Breast epithelium (tissue), 3 donors: ENCODE results near the gene ZMYND11.

Experiments
- POLR2A ChIP-seq: fragments of 450-650 bp; IDR thresholded peaks from one replicate; pipeline ENCODE4 v1.6.1; 2016; ENCODE audit warnings: antibody characterized with exemption, mild to moderate bottlenecking, moderate library complexity
- POLR2AphosphoS5 ChIP-seq, 3 donors: sonication (generic); formaldehyde crosslinking; IDR thresholded peaks; one replicate each; pipeline ENCODE4 v1.6.1; 2017; ENCODE audit warnings: antibody characterized with exemption in 3 of 3
- TF ChIP-seq, protein P1 (sequence below), 3 donors: fragments of 450-650 bp; IDR thresholded peaks; one replicate each; pipeline ENCODE4 v1.5.1; 2016 to 2017; ENCODE audit warnings: antibody characterized with exemption in 3 of 3, mild to moderate bottlenecking in 3 of 3, moderate library complexity in 3 of 3

DNA sequence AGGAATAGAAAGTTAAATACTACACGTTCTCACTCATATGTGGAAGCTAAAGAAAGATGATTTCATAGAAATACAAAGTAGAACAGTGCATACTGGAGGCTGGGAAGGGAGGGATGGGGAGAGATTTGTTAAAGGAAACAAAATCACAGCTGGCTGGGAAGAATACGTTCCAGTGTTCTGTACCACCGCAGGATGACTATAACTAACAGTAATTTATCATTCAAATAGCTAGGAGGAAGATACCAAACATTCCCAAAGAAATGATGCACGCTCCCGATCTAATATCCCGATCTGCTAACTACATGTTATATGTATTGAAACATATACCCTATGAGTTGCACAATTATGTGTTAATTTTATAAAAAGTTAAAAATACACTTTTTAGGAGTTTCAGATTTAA lies 162.3 kb downstream of the ZMYND11 start:
- TF ChIP-seq POLR2A (no peak), POLR2AphosphoS5 (IDR thresholded peaks at IDR 0.05) (no peak)
- TF ChIP-seq, protein P1, sequence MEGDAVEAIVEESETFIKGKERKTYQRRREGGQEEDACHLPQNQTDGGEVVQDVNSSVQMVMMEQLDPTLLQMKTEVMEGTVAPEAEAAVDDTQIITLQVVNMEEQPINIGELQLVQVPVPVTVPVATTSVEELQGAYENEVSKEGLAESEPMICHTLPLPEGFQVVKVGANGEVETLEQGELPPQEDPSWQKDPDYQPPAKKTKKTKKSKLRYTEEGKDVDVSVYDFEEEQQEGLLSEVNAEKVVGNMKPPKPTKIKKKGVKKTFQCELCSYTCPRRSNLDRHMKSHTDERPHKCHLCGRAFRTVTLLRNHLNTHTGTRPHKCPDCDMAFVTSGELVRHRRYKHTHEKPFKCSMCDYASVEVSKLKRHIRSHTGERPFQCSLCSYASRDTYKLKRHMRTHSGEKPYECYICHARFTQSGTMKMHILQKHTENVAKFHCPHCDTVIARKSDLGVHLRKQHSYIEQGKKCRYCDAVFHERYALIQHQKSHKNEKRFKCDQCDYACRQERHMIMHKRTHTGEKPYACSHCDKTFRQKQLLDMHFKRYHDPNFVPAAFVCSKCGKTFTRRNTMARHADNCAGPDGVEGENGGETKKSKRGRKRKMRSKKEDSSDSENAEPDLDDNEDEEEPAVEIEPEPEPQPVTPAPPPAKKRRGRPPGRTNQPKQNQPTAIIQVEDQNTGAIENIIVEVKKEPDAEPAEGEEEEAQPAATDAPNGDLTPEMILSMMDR (IDR thresholded peaks at IDR 0.05), result no peak
